Uterus (tissue), 2 donors: ENCODE measurements around the gene ZFP1.

Source experiments
- POLR2A ChIP-seq, 2 donors: fragments of 450-650 bp; IDR thresholded peaks; one replicate each; pipeline ENCODE4 v1.6.1; 2016; ENCODE audit warnings: antibody characterized with exemption in 2 of 2, mild to moderate bottlenecking in 1 of 2, moderate library complexity in 1 of 2
- TF ChIP-seq, protein P1 (sequence below), 4 experiments: fragments of 200-600 bp in 2 of 4; fragments of 450-650 bp in 2 of 4; sonication (generic) in 2 of 4; IDR thresholded peaks; one replicate each; pipeline ENCODE4 v1.5.1; 2016 to 2019; ENCODE audit warnings: antibody characterized with exemption in 4 of 4, mild to moderate bottlenecking in 2 of 4, moderate library complexity in 1 of 4

DNA sequence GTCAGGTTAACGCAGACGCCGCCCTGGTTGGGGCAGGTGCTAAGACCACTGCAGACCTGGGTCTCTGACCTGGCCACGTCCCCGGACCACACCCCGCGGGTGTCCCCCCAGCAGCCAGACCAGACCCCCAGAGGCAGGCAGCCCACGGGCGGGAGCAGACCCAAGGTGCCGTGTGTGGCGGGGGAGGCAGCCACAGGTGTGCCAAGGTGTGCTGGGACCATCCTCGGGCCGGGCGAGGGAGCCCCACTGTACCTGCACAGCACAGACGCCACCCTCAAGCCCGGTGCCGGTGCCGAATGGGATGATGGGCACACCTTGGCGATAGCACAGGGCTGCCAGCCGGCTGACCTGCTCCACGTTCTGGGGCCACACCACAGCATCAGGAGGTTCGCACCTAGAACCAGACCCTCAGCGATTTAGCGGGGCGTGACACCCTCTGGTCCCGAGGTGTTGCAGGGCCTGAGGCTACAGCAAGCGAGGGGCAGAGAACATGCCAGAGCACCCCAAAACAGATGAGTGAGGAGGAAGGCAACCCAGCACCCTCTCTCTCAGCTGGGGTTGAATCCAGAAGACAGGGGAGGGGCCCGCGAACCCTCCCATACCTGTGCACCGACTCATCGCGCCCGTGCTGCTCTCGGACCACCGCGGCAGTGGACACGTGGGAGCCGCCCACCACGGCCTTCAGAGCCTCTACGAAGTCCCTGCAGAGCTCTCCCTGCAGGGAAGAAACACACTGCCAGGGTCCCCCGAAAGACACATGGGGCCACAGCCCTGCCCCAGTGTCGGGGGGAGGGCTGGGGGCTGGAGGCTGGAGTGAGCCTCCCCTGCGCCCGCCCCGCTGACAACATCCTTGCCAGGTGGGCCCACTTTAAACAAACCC is 33.1 kb upstream of the ZFP1 start:
- TF ChIP-seq, protein P1, sequence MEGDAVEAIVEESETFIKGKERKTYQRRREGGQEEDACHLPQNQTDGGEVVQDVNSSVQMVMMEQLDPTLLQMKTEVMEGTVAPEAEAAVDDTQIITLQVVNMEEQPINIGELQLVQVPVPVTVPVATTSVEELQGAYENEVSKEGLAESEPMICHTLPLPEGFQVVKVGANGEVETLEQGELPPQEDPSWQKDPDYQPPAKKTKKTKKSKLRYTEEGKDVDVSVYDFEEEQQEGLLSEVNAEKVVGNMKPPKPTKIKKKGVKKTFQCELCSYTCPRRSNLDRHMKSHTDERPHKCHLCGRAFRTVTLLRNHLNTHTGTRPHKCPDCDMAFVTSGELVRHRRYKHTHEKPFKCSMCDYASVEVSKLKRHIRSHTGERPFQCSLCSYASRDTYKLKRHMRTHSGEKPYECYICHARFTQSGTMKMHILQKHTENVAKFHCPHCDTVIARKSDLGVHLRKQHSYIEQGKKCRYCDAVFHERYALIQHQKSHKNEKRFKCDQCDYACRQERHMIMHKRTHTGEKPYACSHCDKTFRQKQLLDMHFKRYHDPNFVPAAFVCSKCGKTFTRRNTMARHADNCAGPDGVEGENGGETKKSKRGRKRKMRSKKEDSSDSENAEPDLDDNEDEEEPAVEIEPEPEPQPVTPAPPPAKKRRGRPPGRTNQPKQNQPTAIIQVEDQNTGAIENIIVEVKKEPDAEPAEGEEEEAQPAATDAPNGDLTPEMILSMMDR (IDR thresholded peaks at IDR 0.05) = no peak
- no peak for TF ChIP-seq POLR2A (IDR thresholded peaks at IDR 0.05)
